Measurements from ENCODE around the gene LINC00632.

The LINC00632 gene

DNA sequence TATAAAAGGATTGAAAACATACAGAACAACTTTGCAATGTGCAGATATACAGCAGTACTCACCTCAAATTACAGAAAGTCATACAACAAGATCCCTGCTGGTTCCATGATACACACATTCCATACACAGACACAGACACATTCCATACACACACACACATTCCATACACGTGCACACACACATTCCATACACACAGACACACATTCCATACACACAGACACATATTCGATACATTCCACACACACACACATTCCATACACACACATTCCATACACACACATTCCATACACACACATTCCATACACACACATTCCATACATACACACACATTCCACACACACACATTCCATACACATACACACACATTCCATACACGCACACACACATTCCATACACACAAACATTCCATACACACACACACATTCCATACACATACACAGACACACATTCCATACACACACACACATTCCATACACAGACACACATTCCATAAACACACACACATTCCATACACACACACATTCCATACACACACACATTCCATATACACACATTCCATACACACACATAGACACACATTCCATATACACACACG lies 13.7 kb downstream of the LINC00632 start:
- TF ChIP-seq, protein P1, sequence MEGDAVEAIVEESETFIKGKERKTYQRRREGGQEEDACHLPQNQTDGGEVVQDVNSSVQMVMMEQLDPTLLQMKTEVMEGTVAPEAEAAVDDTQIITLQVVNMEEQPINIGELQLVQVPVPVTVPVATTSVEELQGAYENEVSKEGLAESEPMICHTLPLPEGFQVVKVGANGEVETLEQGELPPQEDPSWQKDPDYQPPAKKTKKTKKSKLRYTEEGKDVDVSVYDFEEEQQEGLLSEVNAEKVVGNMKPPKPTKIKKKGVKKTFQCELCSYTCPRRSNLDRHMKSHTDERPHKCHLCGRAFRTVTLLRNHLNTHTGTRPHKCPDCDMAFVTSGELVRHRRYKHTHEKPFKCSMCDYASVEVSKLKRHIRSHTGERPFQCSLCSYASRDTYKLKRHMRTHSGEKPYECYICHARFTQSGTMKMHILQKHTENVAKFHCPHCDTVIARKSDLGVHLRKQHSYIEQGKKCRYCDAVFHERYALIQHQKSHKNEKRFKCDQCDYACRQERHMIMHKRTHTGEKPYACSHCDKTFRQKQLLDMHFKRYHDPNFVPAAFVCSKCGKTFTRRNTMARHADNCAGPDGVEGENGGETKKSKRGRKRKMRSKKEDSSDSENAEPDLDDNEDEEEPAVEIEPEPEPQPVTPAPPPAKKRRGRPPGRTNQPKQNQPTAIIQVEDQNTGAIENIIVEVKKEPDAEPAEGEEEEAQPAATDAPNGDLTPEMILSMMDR (IDR thresholded peaks at IDR 0.05; ENCODE audit: low read depth, low read length, missing control alignments): no peak
- no peak overlapping the region for H3K4me3 ChIP-seq (replicated peaks; ENCODE audit: low read depth, low read length)
- no peak for DNase-seq (ENCODE audit: extremely low read depth, low read depth)

DNA sequence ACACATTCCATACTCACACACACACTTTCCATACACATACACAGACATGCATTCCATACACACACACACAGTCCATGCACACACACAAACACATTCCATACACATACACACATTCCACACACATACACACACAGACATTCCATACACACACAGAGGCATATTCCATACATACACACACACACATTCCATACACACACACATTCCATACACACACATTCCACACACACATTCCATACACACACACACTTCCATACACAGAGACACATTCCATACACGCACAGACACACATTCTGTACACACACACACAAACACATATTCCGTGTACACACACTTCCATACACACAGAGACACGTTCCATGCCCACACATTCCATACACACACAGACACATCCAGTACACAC lies 14.8 kb downstream of the LINC00632 start:
- no peak for DNase-seq (ENCODE audit: extremely low read depth, low read depth)
- TF ChIP-seq, protein P1 (IDR thresholded peaks at IDR 0.05; ENCODE audit: low read depth, low read length, missing control alignments): no peak
- H3K4me3 ChIP-seq (replicated peaks; ENCODE audit: low read depth, low read length): no peak overlapping the region

DNA sequence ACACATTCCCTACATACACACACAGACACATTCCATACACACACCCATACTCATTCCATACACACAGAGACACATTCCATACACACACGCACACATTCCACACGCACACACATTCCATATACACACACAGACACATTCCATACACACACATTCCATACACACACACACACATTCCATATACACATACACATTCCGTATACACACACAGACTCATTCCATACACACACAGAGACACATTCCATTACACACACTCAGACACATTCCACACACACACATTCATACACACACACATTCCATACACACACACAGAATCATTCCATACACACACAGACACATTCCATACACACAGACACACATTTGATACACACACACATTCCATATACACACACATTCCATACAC lies 15.2 kb downstream of the LINC00632 start:
- DNase-seq (ENCODE audit: extremely low read depth, low read depth): no peak
- H3K4me3 ChIP-seq (replicated peaks; ENCODE audit: low read depth, low read length): no peak overlapping the region
- TF ChIP-seq, protein P1 (IDR thresholded peaks at IDR 0.05; ENCODE audit: low read depth, low read length, missing control alignments): no peak

DNA sequence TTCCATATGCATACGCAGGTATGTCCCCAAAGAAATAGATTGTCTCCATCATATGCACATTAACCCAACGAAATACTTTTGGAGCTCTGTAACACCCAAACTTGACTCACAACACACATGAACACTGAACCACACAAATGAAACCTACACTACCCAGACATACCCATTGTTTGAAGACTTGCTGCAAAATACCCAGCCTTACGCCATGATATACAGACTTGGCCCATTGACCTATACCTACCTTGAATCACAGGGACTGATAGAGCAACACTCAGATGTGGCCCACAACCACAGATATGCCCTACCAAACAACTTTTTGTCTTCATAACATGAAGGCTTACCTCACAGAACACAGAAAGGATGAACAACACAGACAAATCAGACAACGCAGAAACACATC lies 15.9 kb downstream of the LINC00632 start:
- no peak for DNase-seq (ENCODE audit: extremely low read depth, low read depth)
- TF ChIP-seq, protein P1 (IDR thresholded peaks at IDR 0.05; ENCODE audit: low read depth, low read length, missing control alignments): no peak
- H3K4me3 ChIP-seq (replicated peaks; ENCODE audit: low read depth, low read length): no peak overlapping the region

DNA sequence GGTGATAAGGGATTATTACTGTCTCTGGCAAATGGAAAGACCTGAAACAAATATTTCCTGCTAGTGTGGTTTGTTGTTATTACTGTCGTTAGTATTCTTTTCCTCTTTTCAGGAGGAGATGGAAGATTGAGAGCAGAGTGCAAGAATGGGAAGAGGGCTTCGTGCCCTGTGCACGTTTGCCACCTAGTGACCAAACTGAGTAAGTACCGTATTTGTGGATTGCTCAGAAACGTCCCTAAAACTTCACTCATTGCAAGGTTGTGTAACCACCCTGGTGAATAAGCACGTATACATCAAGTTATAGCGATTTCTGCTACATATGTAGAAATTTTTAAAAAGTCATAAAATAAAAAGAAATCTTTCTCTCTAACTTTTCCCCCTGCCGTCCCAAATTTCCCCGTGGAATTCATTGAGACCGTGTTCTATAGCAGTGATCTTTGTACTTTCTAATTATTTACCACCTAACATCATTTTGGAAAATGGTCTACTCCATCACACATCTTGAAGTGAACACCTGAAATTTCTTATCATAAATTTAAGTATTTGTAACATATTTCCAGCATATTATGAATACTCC lies 24.3 kb downstream of the LINC00632 start:
- TF ChIP-seq, protein P1 (IDR thresholded peaks at IDR 0.05; ENCODE audit: low read depth, low read length, missing control alignments): peak; percentile 65
- peak; percentile 5 for DNase-seq (ENCODE audit: extremely low read depth, low read depth)

DNA sequence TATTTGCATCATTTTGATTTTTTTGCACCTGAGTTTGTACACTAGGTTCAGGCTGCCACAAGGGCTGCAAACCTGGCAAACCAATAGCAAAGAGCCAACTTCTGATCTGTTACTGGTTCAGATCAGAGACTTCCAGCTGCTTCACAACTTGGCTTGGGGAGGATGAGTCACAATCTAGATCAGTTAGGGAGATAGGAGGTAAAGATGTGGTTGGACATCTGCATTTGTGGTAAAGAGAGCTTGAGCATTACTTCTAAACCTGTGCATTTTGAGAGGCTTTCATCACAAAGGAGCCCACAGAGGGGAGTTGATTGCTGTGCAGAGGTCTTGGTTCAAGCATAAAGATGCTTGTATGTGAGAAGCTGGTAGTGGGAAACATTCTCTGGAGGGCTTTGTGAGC lies 34.5 kb downstream of the LINC00632 start:
- TF ChIP-seq, protein P1 (IDR thresholded peaks at IDR 0.05; ENCODE audit: low read depth, low read length, missing control alignments): no peak
- no peak for DNase-seq (ENCODE audit: extremely low read depth, low read depth)
- no peak overlapping the region for H3K4me3 ChIP-seq (replicated peaks; ENCODE audit: low read depth, low read length)

More for the DNA sequence above, 24.3 kb downstream of the LINC00632 start:
- no peak overlapping the region for H3K4me3 ChIP-seq (replicated peaks; ENCODE audit: low read depth, low read length)

Measured in HFF-Myc (cell line).